ENCODE measurements around the gene SEC14L1.

Gene SEC14L1

GRCh38 chr17:77223642-77224420, 83.1 kb downstream of the SEC14L1 start:
- TF ChIP-seq CTCF (conservative IDR thresholded peaks at IDR 0.05) (no peak), ZFX (IDR thresholded peaks at IDR 0.05) (no peak)
- no peak overlapping the region for H3K27ac ChIP-seq

DNA sequence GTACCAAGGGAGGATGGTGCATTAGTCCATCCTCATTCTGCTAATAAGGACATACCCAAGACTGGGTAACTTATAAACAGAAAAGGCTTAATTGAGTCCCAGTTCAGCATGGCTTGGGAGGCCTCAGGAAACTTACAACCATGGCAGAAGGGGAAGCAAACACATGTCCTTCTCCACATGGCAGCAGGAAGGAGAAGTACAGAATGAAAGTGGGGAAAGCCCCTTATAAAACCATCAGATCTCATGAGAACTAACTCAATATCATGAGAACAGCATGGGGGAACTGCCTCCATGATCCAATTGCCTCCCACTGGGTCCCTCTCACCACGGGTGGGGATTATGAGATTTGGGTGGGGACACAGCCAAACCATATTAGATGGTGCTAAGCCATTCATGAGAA, 84.5 kb downstream of the SEC14L1 start:
- no peak for TF ChIP-seq CTCF (conservative IDR thresholded peaks at IDR 0.05)
- no peak for TF ChIP-seq ZFX (IDR thresholded peaks at IDR 0.05)
- H3K27ac ChIP-seq, result no peak overlapping the region

DNA sequence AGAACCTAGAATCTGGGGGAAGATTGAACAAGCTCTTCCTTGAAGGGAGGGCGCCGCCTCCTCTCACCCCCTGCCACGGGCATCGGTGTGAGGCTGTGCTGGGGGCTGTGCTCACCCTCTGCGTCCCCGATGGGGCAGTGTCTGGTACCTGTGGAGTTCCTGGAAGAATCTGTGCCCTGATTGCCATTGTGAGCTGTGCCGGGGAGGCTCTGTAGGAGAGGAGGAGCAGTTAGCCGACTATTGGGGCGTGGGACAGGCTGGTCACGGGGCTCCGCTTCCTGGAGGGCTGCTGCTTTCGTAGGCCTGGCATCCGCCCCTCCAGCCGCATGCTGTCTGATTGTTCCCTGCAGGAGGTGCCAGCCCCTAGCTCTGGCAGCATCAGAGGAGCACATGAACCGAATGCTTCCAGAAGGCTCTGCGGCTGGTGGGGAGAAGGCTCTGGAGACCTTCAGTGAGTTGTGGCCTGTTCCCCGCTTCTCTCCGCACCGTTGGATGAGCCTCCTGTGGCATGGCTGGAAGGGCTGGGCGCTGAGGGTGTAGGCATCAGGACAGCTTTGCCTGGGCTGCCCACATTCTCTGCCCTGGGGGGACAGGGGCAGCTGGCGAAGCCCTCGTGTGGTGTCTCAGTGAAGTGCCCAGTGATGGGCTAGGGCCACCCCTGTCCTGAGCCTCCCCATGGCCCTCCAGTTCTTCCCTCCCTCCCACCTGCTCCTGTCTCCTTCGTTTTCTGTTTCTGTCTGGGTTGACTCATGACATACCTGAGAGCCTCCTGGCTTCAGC, 86.9 kb downstream of the SEC14L1 start:
- TF ChIP-seq CTCF (conservative IDR thresholded peaks at IDR 0.05) (no peak), ZFX (IDR thresholded peaks at IDR 0.05) (no peak)
- H3K27ac ChIP-seq, result no peak overlapping the region

GRCh38 chr17:77228241-77228752, 87.5 kb downstream of the SEC14L1 start:
- no peak overlapping the region for H3K27ac ChIP-seq
- no peak for TF ChIP-seq CTCF (conservative IDR thresholded peaks at IDR 0.05)
- TF ChIP-seq ZFX (IDR thresholded peaks at IDR 0.05), result no peak

- no peak overlapping the region for H3K27ac ChIP-seq
- no peak for TF ChIP-seq CTCF (conservative IDR thresholded peaks at IDR 0.05)
These were observed 88.0 kb downstream of the SEC14L1 start for GRCh38 chr17:77228816-77229215.

DNA sequence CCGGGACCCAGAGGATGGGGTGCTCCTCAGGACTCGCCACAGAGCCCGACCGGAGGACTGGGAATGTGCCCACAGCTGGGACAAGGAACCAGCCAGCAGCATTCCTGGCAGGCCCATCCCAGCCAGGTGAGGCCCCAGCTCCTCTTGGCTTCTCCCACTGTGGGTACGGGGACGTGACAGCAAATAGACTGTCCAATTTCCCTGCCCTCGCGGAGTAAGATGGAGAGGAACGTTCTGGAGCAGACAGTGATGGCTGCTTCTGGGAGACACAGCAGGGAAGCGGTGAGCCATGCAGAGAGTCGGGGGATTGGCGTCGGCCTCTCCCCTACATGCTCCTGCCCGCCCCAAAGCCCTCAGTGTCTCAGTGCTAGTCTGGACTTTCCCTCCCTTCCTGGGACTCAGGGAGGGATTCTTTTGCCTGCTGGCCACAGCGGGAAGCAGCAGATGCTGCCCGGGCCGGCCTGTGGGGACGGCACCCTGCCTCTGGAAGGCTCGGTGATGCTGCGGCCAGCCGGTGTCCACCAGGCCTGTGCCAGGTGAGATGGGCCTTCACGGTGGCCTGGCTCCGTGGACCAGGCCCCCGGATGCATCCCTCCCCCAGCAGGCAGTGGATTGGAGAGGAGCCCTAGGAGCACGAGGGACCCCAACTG, 89.1 kb downstream of the SEC14L1 start:
- no peak for TF ChIP-seq CTCF (conservative IDR thresholded peaks at IDR 0.05)
- TF ChIP-seq ZFX (IDR thresholded peaks at IDR 0.05), result no peak

DNA sequence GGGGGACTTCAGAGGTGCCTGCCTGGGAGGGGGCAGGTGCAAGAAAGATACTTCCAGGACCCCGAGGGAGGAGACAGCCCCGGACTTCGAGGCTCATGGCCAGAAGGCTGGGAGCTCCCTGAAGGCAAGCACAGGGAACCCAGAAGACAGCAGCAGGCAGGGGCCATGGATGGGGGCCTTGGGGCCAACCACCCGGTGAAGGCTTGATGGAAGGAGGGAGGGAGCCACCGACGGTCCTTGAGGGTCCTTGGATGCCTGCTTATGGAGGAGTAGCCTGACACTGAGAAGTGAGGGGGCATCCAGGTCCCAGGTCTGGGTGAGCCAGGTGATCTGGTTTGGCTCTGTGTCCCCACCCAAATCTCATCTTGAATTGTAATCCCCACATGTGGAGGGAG, 89.7 kb downstream of the SEC14L1 start:
- TF ChIP-seq ZFX (IDR thresholded peaks at IDR 0.05) (no peak), CTCF (conservative IDR thresholded peaks at IDR 0.05) (no peak)
- no peak overlapping the region for H3K27ac ChIP-seq

More for the DNA sequence above, 89.1 kb downstream of the SEC14L1 start:
- no peak overlapping the region for H3K27ac ChIP-seq

All from C4-2B (cell line).